Uterus (tissue), 2 donors: Measurements from ENCODE around the gene MLXIPL.
"Not testable (repeated sequence)": the region's sequence is repeated elsewhere in the genome, so short reads cannot be mapped to it uniquely, and the experiment has no call there.

Source experiments
- CTCF ChIP-seq, 4 experiments: fragments of 200-600 bp in 2 of 4; fragments of 450-650 bp in 2 of 4; sonication (generic) in 2 of 4; IDR thresholded peaks; one replicate each; pipeline ENCODE4 v1.5.1; 2016 to 2019; ENCODE audit warnings: antibody characterized with exemption in 4 of 4, mild to moderate bottlenecking in 2 of 4, moderate library complexity in 1 of 4
- POLR2A ChIP-seq, 2 donors: fragments of 450-650 bp; IDR thresholded peaks; one replicate each; pipeline ENCODE4 v1.6.1; 2016; ENCODE audit warnings: antibody characterized with exemption in 2 of 2, mild to moderate bottlenecking in 1 of 2, moderate library complexity in 1 of 2

GRCh38 chr7:73619394-73619793 lies 4.9 kb downstream of the MLXIPL start:
- not testable (repeated sequence) for TF ChIP-seq CTCF, POLR2A (IDR thresholded peaks at IDR 0.05)
